SK-N-SH (cell line): ENCODE data around the gene RBBP8. TPM values are rescaled to one million over a fixed set of nuclear protein-coding genes. Genes with fewer than 3 reads are reported as not detected.

ENCODE experiments used
- CTCF ChIA-PET: fragments of 300-600, 350-600 bp; formaldehyde crosslinking; extraction: SDS; loops from one replicate; lab custom pipeline; 2021; lab: Yijun Ruan, JAX
- POLR2A ChIA-PET: fragments of 350-600 bp; sonication (Branson Sonifier 250); formaldehyde crosslinking; extraction: SDS; loops from one replicate; lab custom pipeline; 2020; ENCODE audit warnings: antibody characterized with exemption, inconsistent platforms; lab: Yijun Ruan, JAX
- DNase-seq: peaks from one replicate; pipeline ENCODE4 v3.0.0; 2012
- H2AFZ ChIP-seq: fragments of 200-600 bp; sonication (generic); 2 replicates; pipeline ENCODE4 v1.8.1; 2016; ENCODE audit warnings: antibody characterized with exemption, mild to moderate bottlenecking, low read depth
- H3F3A ChIP-seq: fragments of 200-600 bp; sonication (generic); replicated peaks from 2 replicates; pipeline ENCODE3; 2016; ENCODE audit warnings: antibody characterized with exemption, mild to moderate bottlenecking; ENCODE audit not compliant: insufficient read depth
- H3K27ac ChIP-seq, 2 experiments: fragments of 200-500 bp in 1 of 2; fragments of 200-600 bp in 1 of 2; sonication (Bioruptor generic) in 1 of 2; sonication (generic), shearing (Covaris generic) in 1 of 2; 2 replicates each; pipeline versions ENCODE4 v1.5.1 to v1.6.1; 2014 to 2016; ENCODE audit warnings: low read depth in 2 of 2, inconsistent platforms in 1 of 2, low read length in 1 of 2, mild to moderate bottlenecking in 1 of 2, mixed read lengths in 1 of 2
- H3K27me3 ChIP-seq: fragments of 200-600 bp; sonication (generic), shearing (Covaris generic); 2 replicates; pipeline ENCODE4 v1.6.1; 2016; ENCODE audit warnings: mixed run types; ENCODE audit not compliant: insufficient read depth
- H3K36me3 ChIP-seq, 2 experiments: fragments of 200-500 bp in 1 of 2; fragments of 200-600 bp in 1 of 2; sonication (Bioruptor generic) in 1 of 2; sonication (generic) in 1 of 2; replicated peaks in 1 of 2; 2 replicates each; pipeline versions ENCODE3 to v1.5.1; 2014 to 2016; ENCODE audit warnings: low read length in 1 of 2, mild to moderate bottlenecking in 1 of 2; ENCODE audit not compliant: insufficient read depth in 2 of 2, control insufficient read depth in 1 of 2
- H3K4me1 ChIP-seq, 2 experiments: fragments of 200-500 bp in 1 of 2; fragments of 200-600 bp in 1 of 2; sonication (Bioruptor generic) in 1 of 2; sonication (generic), shearing (Covaris generic) in 1 of 2; 2 replicates each; pipeline versions ENCODE4 v1.5.1 to v1.6.1; 2014 to 2016; ENCODE audit warnings: low read depth in 1 of 2, low read length in 1 of 2, mixed run types in 1 of 2; ENCODE audit not compliant: insufficient read depth in 2 of 2, control insufficient read depth in 1 of 2
- H3K4me2 ChIP-seq: fragments of 200-600 bp; sonication (generic), shearing (Covaris generic); 2 replicates; pipeline ENCODE4 v1.6.1; 2017; ENCODE audit warnings: mixed run types
- H3K4me3 ChIP-seq, 2 experiments: fragments of 200-500 bp in 1 of 2; fragments of 200-600 bp in 1 of 2; sonication (Bioruptor generic) in 1 of 2; sonication (generic), shearing (Covaris generic) in 1 of 2; 2 replicates each; pipeline versions ENCODE4 v1.5.1 to v1.8.1; 2014 to 2016; ENCODE audit warnings: low read depth in 2 of 2, inconsistent platforms in 1 of 2, low read length in 1 of 2, mild to moderate bottlenecking in 1 of 2, mixed read lengths in 1 of 2, moderate library complexity in 1 of 2
- H3K79me2 ChIP-seq: fragments of 200-600 bp; sonication (generic); 2 replicates; pipeline ENCODE4 v1.8.1; 2017; ENCODE audit warnings: mild to moderate bottlenecking; ENCODE audit not compliant: insufficient read depth
- H3K9ac ChIP-seq: fragments of 200-600 bp; sonication (generic); 2 replicates; pipeline ENCODE4 v1.6.1; 2017; ENCODE audit warnings: mixed run types
- H3K9me2 ChIP-seq: fragments of 200-600 bp; sonication (generic); 2 replicates; pipeline ENCODE4 v1.6.1; 2017; ENCODE audit warnings: mixed run types
- H3K9me3 ChIP-seq: fragments of 200-600 bp; sonication (generic); 2 replicates; pipeline ENCODE4 v1.6.1; 2017; ENCODE audit warnings: mixed run types, mild to moderate bottlenecking, moderate library complexity
- H4K20me1 ChIP-seq: fragments of 200-600 bp; sonication (generic); 2 replicates; pipeline ENCODE4 v1.6.1; 2017; ENCODE audit warnings: mild to moderate bottlenecking, mixed run types; ENCODE audit not compliant: insufficient read depth
- CTCF ChIP-seq: fragments of 200-600 bp; sonication (generic); IDR thresholded peaks from 2 replicates; pipeline ENCODE4 v1.6.1; 2017; ENCODE audit warnings: antibody characterized with exemption, mild to moderate bottlenecking, moderate library complexity
- ELF1 ChIP-seq: IDR thresholded peaks from 2 replicates; pipeline ENCODE4 v1.4.0; 2012
- EP300 ChIP-seq, 2 experiments: IDR thresholded peaks; 2 replicates each; pipeline versions ENCODE4 v1.4.0 to v1.6.1; 2012; ENCODE audit warnings: borderline replicate concordance in 1 of 2, low read depth in 1 of 2, low read length in 1 of 2
- GABPA ChIP-seq: IDR thresholded peaks from 2 replicates; pipeline ENCODE4 v1.4.0; 2012; ENCODE audit warnings: low read depth, mild to moderate bottlenecking
- GATA2 ChIP-seq: sonication (generic); formaldehyde crosslinking; IDR thresholded peaks from 2 replicates; pipeline ENCODE4 v1.5.0; 2020; ENCODE audit warnings: mild to moderate bottlenecking, missing genetic modification reagents
- MXI1 ChIP-seq: IDR thresholded peaks from 2 replicates; pipeline ENCODE4 v1.6.1; 2012; ENCODE audit warnings: mild to moderate bottlenecking, low read depth, low read length, improper control_type of control experiment
- NFIC ChIP-seq: IDR thresholded peaks from 2 replicates; pipeline ENCODE4 v1.4.0; 2012; ENCODE audit warnings: borderline replicate concordance
- NRF1 ChIP-seq: IDR thresholded peaks from 2 replicates; pipeline ENCODE4 v1.6.1; 2012; ENCODE audit warnings: low read depth, mild to moderate bottlenecking, low read length
- PBX3 ChIP-seq: IDR thresholded peaks from 2 replicates; pipeline ENCODE4; 2012
- RAD21 ChIP-seq: IDR thresholded peaks from 2 replicates; pipeline ENCODE4 v1.6.1; 2012; ENCODE audit warnings: mild to moderate bottlenecking, low read length
- RFX5 ChIP-seq: IDR thresholded peaks from 2 replicates; pipeline ENCODE4 v1.6.1; 2012; ENCODE audit warnings: mild to moderate bottlenecking, improper control_type of control experiment, low read length
- SMC3 ChIP-seq: IDR thresholded peaks from 2 replicates; pipeline ENCODE4 v1.6.1; 2012; ENCODE audit warnings: low read depth, low read length, improper control_type of control experiment
- TAF1 ChIP-seq: IDR thresholded peaks from 2 replicates; pipeline ENCODE4 v1.6.1; 2012; ENCODE audit warnings: low read depth, mild to moderate bottlenecking, low read length, moderate library complexity, borderline replicate concordance
- TEAD4 ChIP-seq: IDR thresholded peaks from 2 replicates; pipeline ENCODE4 v1.4.0; 2012; ENCODE audit warnings: mild to moderate bottlenecking, borderline replicate concordance; ENCODE audit not compliant: insufficient read depth
- USF1 ChIP-seq: IDR thresholded peaks from 2 replicates; pipeline ENCODE4 v1.4.0; 2012; ENCODE audit warnings: low read depth, borderline replicate concordance
- USF2 ChIP-seq: fragments of 150-350 bp; IDR thresholded peaks from 2 replicates; pipeline ENCODE4 v1.6.1; 2017; ENCODE audit warnings: antibody characterized with exemption, low read length, low read depth, borderline replicate concordance
- YY1 ChIP-seq: IDR thresholded peaks from 2 replicates; pipeline ENCODE4 v1.4.0; 2012; ENCODE audit warnings: low read depth, mild to moderate bottlenecking
- polyA plus RNA-seq, 3 experiments: library from polyadenylated mRNA; depleted of rRNA; stranded (reverse); fragments of >200 nt; gene quantifications; 2 replicates each; pipeline ENCODE4 v1.2.3, GENCODE V29; 2012

RBBP8 gene
- polyA plus RNA-seq, 1 of the 3 experiments (the other 2 are of a cell fraction): 9.6 TPM

GRCh38 chr18:22961156-22961555 is 28.0 kb downstream of the RBBP8 start (continued):
- TF ChIP-seq USF1: no peak
- TF ChIP-seq PBX3: no peak
- no peak for TF ChIP-seq USF2
- TF ChIP-seq ELF1: no peak
- no peak for TF ChIP-seq NRF1
- TF ChIP-seq RFX5: no peak
- no peak for TF ChIP-seq TEAD4

GRCh38 chr18:22962004-22962403 is 28.9 kb downstream of the RBBP8 start:
- DNase-seq: no peak
- Histone ChIP-seq H3K4me2 (no peak overlapping the region), H3K36me3 (peaks cover 2 to 10% of the 10 kb centered on the region in 2 experiments), H3K27me3 (no peaks in the 10 kb centered on the region), H4K20me1 (no peaks in the 10 kb centered on the region), H3K27ac (no peak overlapping the region), H3K9ac (no peak overlapping the region), H3K9me3 (no peaks in the 10 kb centered on the region), H3F3A (no peaks in the 10 kb centered on the region)
- no peak for TF ChIP-seq PBX3
- TF ChIP-seq NFIC: no peak
- no peak for TF ChIP-seq EP300 (IDR thresholded peaks at IDR 0.05; ENCODE audit: borderline replicate concordance in 1 of 2, low read depth in 1 of 2, low read length in 1 of 2)
- TF ChIP-seq RAD21: no peak
- TF ChIP-seq GATA2 (CRISPR knock-in tag): no peak
- no peak for TF ChIP-seq USF1
- TF ChIP-seq GABPA: no peak
- TF ChIP-seq MXI1: no peak
- TF ChIP-seq NRF1: no peak
- no peak for TF ChIP-seq SMC3
- no peak for TF ChIP-seq TAF1
- TF ChIP-seq ELF1: no peak
- TF ChIP-seq YY1: no peak
- no peak for TF ChIP-seq CTCF
- no peak for TF ChIP-seq USF2
- TF ChIP-seq, all 33 proteins: peak for 0
- Histone ChIP-seq H3K9me2 (no peaks in the 10 kb centered on the region), H3K4me1 (no peaks in the 10 kb centered on the region; a peak in 1 of 4 replicates), H3K4me3 (no peak overlapping the region), H2AFZ (no peak overlapping the region), H3K79me2 (no peaks in the 10 kb centered on the region)
- CTCF ChIA-PET: interaction anchor here (0.7 kb wide), 1 partner anchor 417 kb away, joined by 3 read pairs; no protein-coding TSS in a partner anchor
- POLR2A ChIA-PET: no interaction called here
